Endothelial cell of umbilical vein (primary cell): ENCODE results near the gene REEP3. TPM values are rescaled to one million over a fixed set of nuclear protein-coding genes. Genes with fewer than 3 reads are reported as not detected.

Source experiments
- BruUV-seq: library from RNA; stranded (reverse); fragments of 400-500 nt; replicated peaks from 2 replicates; lab custom pipeline; 2021; lab: Mats Ljungman, UMichigan
- CTCF ChIA-PET: fragments of 300-600, 350-600 bp; sonication (Branson Sonifier 250); formaldehyde crosslinking; loops from one replicate; lab custom pipeline; 2021; ENCODE audit warnings: antibody characterized with exemption, inconsistent platforms; lab: Charles Lee
- POLR2A ChIA-PET: fragments of 300-600, 350-600 bp; sonication (Branson Sonifier 250); formaldehyde crosslinking; loops from one replicate; lab custom pipeline; 2021; ENCODE audit warnings: antibody characterized with exemption, inconsistent platforms; lab: Charles Lee
- DNase-seq: peaks from one replicate; pipeline ENCODE4 v3.0.0-alpha.2; 2011; ENCODE audit warnings: low read depth, low spot score
- FAIRE-seq: peaks from 2 replicates; lab custom pipeline; 2011; peaks lifted over from hg19 to GRCh38; lab: Jason Lieb, UNC
- H2AFZ ChIP-seq: 2 replicates; pipeline ENCODE4 v1.6.0; 2012; ENCODE audit warnings: low read depth, low read length, control low read depth, inconsistent platforms
- H3K27ac ChIP-seq: 2 replicates; pipeline ENCODE4 v1.5.1; 2011; ENCODE audit warnings: low read depth, mild to moderate bottlenecking, control low read depth, low read length, moderate library complexity; ENCODE audit not compliant: insufficient read depth
- H3K27me3 ChIP-seq, 2 experiments: 2 replicates each; pipeline versions ENCODE4 v1.6.0 to v1.6.1; 2011; ENCODE audit warnings: low read length in 2 of 2, mixed read lengths in 1 of 2; ENCODE audit not compliant: control insufficient read depth in 2 of 2, insufficient read depth in 2 of 2
- H3K36me3 ChIP-seq, 2 experiments: 2 replicates in 1 of 2; 3 replicates in 1 of 2; pipeline ENCODE4 v1.5.1; 2011; ENCODE audit warnings: low read length in 2 of 2, mild to moderate bottlenecking in 1 of 2, moderate library complexity in 1 of 2; ENCODE audit not compliant: control insufficient read depth in 2 of 2, insufficient read depth in 2 of 2; ENCODE audit errors: extremely low read depth in 1 of 2
- H3K4me1 ChIP-seq: 3 replicates; pipeline ENCODE4 v1.5.1; 2011; ENCODE audit warnings: mild to moderate bottlenecking, low read length; ENCODE audit not compliant: control insufficient read depth, insufficient read depth; ENCODE audit errors: extremely low read depth
- H3K4me2 ChIP-seq: 2 replicates; pipeline ENCODE4 v1.6.1; 2011; ENCODE audit warnings: low read length, control low read depth, mixed read lengths; ENCODE audit not compliant: insufficient read depth
- H3K4me3 ChIP-seq, 3 experiments: fragments of 200-600 bp in 1 of 3; sonication (generic), shearing (Covaris generic) in 1 of 3; replicated peaks in 1 of 3; 2 replicates each; pipeline ENCODE4 v1.5.1; 2011 to 2016; ENCODE audit warnings: control low read depth in 3 of 3, low read length in 3 of 3, mild to moderate bottlenecking in 2 of 3, inconsistent platforms in 1 of 3, low read depth in 1 of 3, moderate library complexity in 1 of 3; ENCODE audit not compliant: insufficient read depth in 1 of 3
- H3K79me2 ChIP-seq: 2 replicates; pipeline ENCODE4 v1.6.0; 2012; ENCODE audit warnings: low read length, inconsistent platforms; ENCODE audit not compliant: control insufficient read depth, insufficient read depth
- H3K9ac ChIP-seq: replicated peaks from 2 replicates; pipeline ENCODE3; 2011; ENCODE audit warnings: low read length, control low read depth; ENCODE audit not compliant: insufficient read depth; ENCODE audit errors: extremely low read depth
- H3K9me1 ChIP-seq: replicated peaks from 3 replicates; pipeline ENCODE4 v1.6.0; 2011; ENCODE audit warnings: mild to moderate bottlenecking, low read length; ENCODE audit not compliant: control insufficient read depth, insufficient read depth; ENCODE audit errors: extremely low read depth
- H3K9me3 ChIP-seq: replicated peaks from 2 replicates; pipeline ENCODE4 v1.5.1; 2012; ENCODE audit warnings: low read length, inconsistent platforms; ENCODE audit not compliant: control insufficient read depth, insufficient read depth
- H4K20me1 ChIP-seq: replicated peaks from 2 replicates; pipeline ENCODE3; 2011; ENCODE audit warnings: mild to moderate bottlenecking, low read length; ENCODE audit not compliant: control insufficient read depth, insufficient read depth; ENCODE audit errors: extremely low read depth
- CTCF ChIP-seq, 2 donors: IDR thresholded peaks; 1 replicate in 1 of 2; 2 replicates in 1 of 2; pipeline ENCODE4 v1.5.1; 2011; ENCODE audit warnings: low read length in 2 of 2, mild to moderate bottlenecking in 2 of 2, moderate library complexity in 2 of 2, control low read depth in 1 of 2, inconsistent platforms in 1 of 2, low read depth in 1 of 2; ENCODE audit not compliant: insufficient read depth in 1 of 2; ENCODE audit errors: extremely low read depth in 1 of 2
- EZH2 ChIP-seq: IDR thresholded peaks from 2 replicates; pipeline ENCODE4 v1.6.1; 2012; ENCODE audit warnings: borderline replicate concordance, low read depth, mild to moderate bottlenecking, moderate library complexity, low read length, inconsistent platforms; ENCODE audit not compliant: severe bottlenecking
- FOS ChIP-seq: IDR thresholded peaks from 2 replicates; pipeline ENCODE4 v1.6.1; 2011; ENCODE audit warnings: mild to moderate bottlenecking, low read length, moderate library complexity, borderline replicate concordance; ENCODE audit not compliant: insufficient read depth
- GATA2 ChIP-seq: IDR thresholded peaks from 2 replicates; pipeline ENCODE4 v1.7.0; 2011; ENCODE audit warnings: low read depth, mild to moderate bottlenecking, moderate library complexity, mixed read lengths, low read length; ENCODE audit not compliant: insufficient read length, insufficient read depth
- JUN ChIP-seq: IDR thresholded peaks from 2 replicates; pipeline ENCODE4 v1.6.1; 2011; ENCODE audit warnings: borderline replicate concordance, low read depth; ENCODE audit not compliant: insufficient read length, insufficient read depth
- MYC ChIP-seq: IDR thresholded peaks from one replicate; pipeline ENCODE4 v1.6.1; 2011; ENCODE audit warnings: mild to moderate bottlenecking, low read depth, low read length
- POLR2AphosphoS5 ChIP-seq: IDR thresholded peaks from 2 replicates; pipeline ENCODE4 v1.6.1; 2012; ENCODE audit warnings: low read depth, mild to moderate bottlenecking, control low read depth, low read length, moderate library complexity; ENCODE audit not compliant: insufficient read depth
- dilution Hi-C: fragments of 300-500 bp; cut with MboI; formaldehyde crosslinking; loops from one replicate; pipeline ENCODE4 v1.15.0; 2019; ENCODE audit warnings: low sequenced_read_pairs; ENCODE audit not compliant: extremely low pct_ligation_motif_present
- intact Hi-C: fragments of 100-400 bp; cut with micrococcal nuclease; formaldehyde crosslinking; loops from one replicate; pipeline ENCODE4 v1.10.0; 2022
- polyA plus RNA-seq, 4 experiments: library from polyadenylated mRNA; depleted of rRNA in 3 of 4; stranded (reverse) in 3 of 4; unstranded in 1 of 4; fragments of >200 nt; gene quantifications; 2 replicates each; pipeline versions ENCODE4 v1.2.1 to v1.2.3, GENCODE V29; 2011 to 2012; ENCODE audit warnings: missing spikeins in 1 of 4
- total RNA-seq: library from RNA; stranded (reverse); gene quantifications from 2 replicates; pipeline ENCODE4 v1.2.3, GENCODE V29; 2021
- TF ChIP-seq, protein P1 (sequence below): IDR thresholded peaks from 2 replicates; pipeline ENCODE4 v1.6.1; 2011; ENCODE audit not compliant: insufficient read depth, insufficient read length

Gene REEP3
- total and polyA plus RNA-seq, 2 donors (not counting 3 experiments of a cell fraction or from before 2014, with no cell fraction given), result 12.3 to 48.3 TPM

- no peak overlapping the region for H3K4me2 ChIP-seq
- H3K27me3 ChIP-seq, result no peaks in the 10 kb centered on the region
- dilution Hi-C loops (no loop called here), intact Hi-C loops (loop anchor here (2.0 kb wide), 1 partner anchor 13 kb away; no protein-coding TSS in a partner anchor)
- peaks cover 22% of the 10 kb centered on the region for H3K4me1 ChIP-seq
- H3K79me2 ChIP-seq, result no peaks in the 10 kb centered on the region
- FAIRE-seq, result no peak
- no peaks in the 10 kb centered on the region for H3K9me1 ChIP-seq
- no peak overlapping the region for H2AFZ ChIP-seq
- no peak overlapping the region for H3K27ac ChIP-seq
- TF ChIP-seq POLR2AphosphoS5 (no peak), JUN (no peak), GATA2 (no peak), MYC (no peak), FOS (no peak), CTCF (IDR thresholded peaks at IDR 0.05; ENCODE audit: extremely low read depth in 1 of 2, insufficient read depth in 1 of 2, low read depth in 1 of 2, low read length in 2 of 2) (no peak), EZH2 (no peak)
- TF ChIP-seq, protein P1, sequence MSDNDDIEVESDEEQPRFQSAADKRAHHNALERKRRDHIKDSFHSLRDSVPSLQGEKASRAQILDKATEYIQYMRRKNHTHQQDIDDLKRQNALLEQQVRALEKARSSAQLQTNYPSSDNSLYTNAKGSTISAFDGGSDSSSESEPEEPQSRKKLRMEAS, result no peak
- no peak overlapping the region for H3K9ac ChIP-seq
- ChIA-PET POLR2A (no interaction called here), CTCF (interaction anchor here (1.6 kb wide), 1 partner anchor 54 kb away, joined by 3 read pairs; no protein-coding TSS in a partner anchor)
- H3K9me3 ChIP-seq, result no peaks in the 10 kb centered on the region
- H3K36me3 ChIP-seq, result no peaks in the 10 kb centered on the region
- DNase-seq, result no peak
- H3K4me3 ChIP-seq, result no peak overlapping the region
- BruUV-seq, result no TSS peak
- no peaks in the 10 kb centered on the region for H4K20me1 ChIP-seq
These were observed 144.5 kb downstream of the REEP3 start for GRCh38 chr10:63665670-63666134.
